WTC11 (cell line): ENCODE measurements around the gene KIAA1671. TPM values are rescaled to one million over a fixed set of nuclear protein-coding genes. Genes with fewer than 3 reads are reported as not detected.

ENCODE experiments used
- ATAC-seq: fragments of 200-7000 bp; cut with Tn5 transposase; 2 replicates; pipeline ENCODE4 v1.10.0; 2021; ENCODE audit warnings: mild to moderate bottlenecking, moderate library complexity
- CTCF ChIA-PET: fragments of 300-600 bp; sonication (Branson Sonifier 250); formaldehyde crosslinking; loops from one replicate; lab custom pipeline; 2021; ENCODE audit warnings: antibody characterized with exemption; lab: Charles Lee
- POLR2A ChIA-PET: fragments of 350-600 bp; sonication (Branson Sonifier 250); formaldehyde crosslinking; loops from one replicate; lab custom pipeline; 2021; ENCODE audit warnings: antibody characterized with exemption; lab: Charles Lee
- DNase-seq: peaks from one replicate; pipeline ENCODE4 v3.0.0; 2021; ENCODE audit warnings: low spot score
- H3K27ac Mint-ChIP-seq: 2 replicates; pipeline ENCODE4 v1.8.0; 2021; ENCODE audit warnings: mixed read lengths
- H3K27me3 Mint-ChIP-seq: 2 replicates; pipeline ENCODE4 v1.8.0; 2021; ENCODE audit warnings: low read depth, mild to moderate bottlenecking, moderate library complexity, mixed read lengths
- H3K36me3 Mint-ChIP-seq: 2 replicates; pipeline ENCODE4 v1.8.0; 2021; ENCODE audit warnings: mixed read lengths
- H3K4me1 Mint-ChIP-seq: 2 replicates; pipeline ENCODE4 v1.8.0; 2022; ENCODE audit warnings: mixed read lengths
- H3K4me3 Mint-ChIP-seq: 2 replicates; pipeline ENCODE4 v1.8.0; 2021; ENCODE audit warnings: mild to moderate bottlenecking, moderate library complexity, mixed read lengths
- H3K9me3 Mint-ChIP-seq: 2 replicates; pipeline ENCODE4 v1.8.0; 2021; ENCODE audit warnings: mixed read lengths
- AFF4 ChIP-seq: sonication (generic); formaldehyde crosslinking; IDR thresholded peaks from 2 replicates; pipeline ENCODE4 v1.8.1; 2023; ENCODE audit warnings: mild to moderate bottlenecking, missing genetic modification reagents, borderline replicate concordance
- CREB1 ChIP-seq: sonication (generic); formaldehyde crosslinking; IDR thresholded peaks from 2 replicates; pipeline ENCODE4 v1.8.0; 2023; ENCODE audit warnings: mild to moderate bottlenecking, missing genetic modification reagents
- CREM ChIP-seq: sonication (generic); formaldehyde crosslinking; IDR thresholded peaks from 2 replicates; pipeline ENCODE4 v1.8.1; 2022; ENCODE audit warnings: mild to moderate bottlenecking, missing genetic modification reagents, moderate library complexity
- ELF4 ChIP-seq: sonication (generic); formaldehyde crosslinking; IDR thresholded peaks from 2 replicates; pipeline ENCODE4 v1.8.1; 2022; ENCODE audit warnings: low read depth, mild to moderate bottlenecking, moderate library complexity, missing genetic modification reagents
- ESRRA ChIP-seq: sonication (generic); formaldehyde crosslinking; IDR thresholded peaks from 2 replicates; pipeline ENCODE4 v1.8.1; 2022; ENCODE audit warnings: mild to moderate bottlenecking, missing genetic modification reagents, borderline replicate concordance
- FOXK1 ChIP-seq: sonication (generic); formaldehyde crosslinking; IDR thresholded peaks from 2 replicates; pipeline ENCODE4 v1.8.0; 2022; ENCODE audit warnings: mild to moderate bottlenecking, moderate library complexity, missing genetic modification reagents
- IRF1 ChIP-seq: sonication (generic); formaldehyde crosslinking; IDR thresholded peaks from 2 replicates; pipeline ENCODE4 v1.8.0; 2023; ENCODE audit warnings: missing genetic modification reagents
- JUN ChIP-seq: sonication (generic); formaldehyde crosslinking; IDR thresholded peaks from 2 replicates; pipeline ENCODE4 v1.8.0; 2023; ENCODE audit warnings: mild to moderate bottlenecking, missing genetic modification reagents
- MAX ChIP-seq: sonication (generic); formaldehyde crosslinking; IDR thresholded peaks from 2 replicates; pipeline ENCODE4 v1.8.0; 2022; ENCODE audit warnings: mild to moderate bottlenecking, missing genetic modification reagents
- MLX ChIP-seq: sonication (generic); formaldehyde crosslinking; IDR thresholded peaks from 2 replicates; pipeline ENCODE4 v1.8.1; 2023; ENCODE audit warnings: mild to moderate bottlenecking, missing genetic modification reagents, moderate library complexity
- MXD4 ChIP-seq: fragments of 250-450 bp; sonication (Bioruptor Pico); IDR thresholded peaks from 2 replicates; pipeline ENCODE4 v1.8.0; 2021; ENCODE audit warnings: mild to moderate bottlenecking, moderate library complexity, borderline replicate concordance
- MYBL2 ChIP-seq: sonication (generic); formaldehyde crosslinking; IDR thresholded peaks from 2 replicates; pipeline ENCODE4 v1.8.1; 2023; ENCODE audit warnings: mild to moderate bottlenecking, moderate library complexity, missing genetic modification reagents
- NFATC4 ChIP-seq: fragments of 250-450 bp; sonication (Bioruptor Pico); IDR thresholded peaks from 2 replicates; pipeline ENCODE4 v1.9.0; 2021; ENCODE audit warnings: mild to moderate bottlenecking
- NFE2L1 ChIP-seq: sonication (generic); formaldehyde crosslinking; IDR thresholded peaks from 2 replicates; pipeline ENCODE4 v1.8.1; 2023; ENCODE audit warnings: missing genetic modification reagents
- NFYB ChIP-seq: sonication (generic); formaldehyde crosslinking; conservative IDR thresholded peaks from 2 replicates; pipeline ENCODE4 v1.8.0; 2022; ENCODE audit warnings: low read depth, missing genetic modification reagents
- NR1H2 ChIP-seq: sonication (generic); formaldehyde crosslinking; IDR thresholded peaks from 2 replicates; pipeline ENCODE4 v1.9.0; 2021; ENCODE audit warnings: mild to moderate bottlenecking, moderate library complexity, missing genetic modification reagents
- NR2C2 ChIP-seq: sonication (generic); formaldehyde crosslinking; IDR thresholded peaks from 2 replicates; pipeline ENCODE4 v1.8.0; 2022; ENCODE audit warnings: mild to moderate bottlenecking, missing genetic modification reagents
- PRRX2 ChIP-seq: fragments of 250-450 bp; sonication (Bioruptor Pico); IDR thresholded peaks from 2 replicates; pipeline ENCODE4 v1.8.0; 2021; ENCODE audit warnings: mild to moderate bottlenecking
- RORB ChIP-seq: fragments of 250-450 bp; sonication (Bioruptor Pico); IDR thresholded peaks from 2 replicates; pipeline ENCODE4 v1.9.0; 2021; ENCODE audit warnings: mild to moderate bottlenecking
- SMAD4 ChIP-seq: sonication (generic); formaldehyde crosslinking; IDR thresholded peaks from 2 replicates; pipeline ENCODE4 v1.8.0; 2022; ENCODE audit warnings: mild to moderate bottlenecking, missing genetic modification reagents
- SOX15 ChIP-seq: fragments of 250-450 bp; sonication (Bioruptor Pico); IDR thresholded peaks from 2 replicates; pipeline ENCODE4 v1.9.0; 2021; ENCODE audit warnings: mild to moderate bottlenecking
- ZNF138 ChIP-seq: sonication (generic); formaldehyde crosslinking; conservative IDR thresholded peaks from 2 replicates; pipeline ENCODE4 v1.8.1; 2022; ENCODE audit warnings: mild to moderate bottlenecking, moderate library complexity, missing genetic modification reagents
- total RNA-seq: library from RNA; stranded (reverse); gene quantifications from 3 replicates; pipeline ENCODE4 v1.2.3, GENCODE V29; 2021
- TF ChIP-seq, protein P1 (sequence below): sonication (generic); formaldehyde crosslinking; IDR thresholded peaks from 2 replicates; pipeline ENCODE4 v1.8.1; 2023; ENCODE audit warnings: mild to moderate bottlenecking, missing genetic modification reagents

The KIAA1671 gene
- total RNA-seq, 1 experiment from 2014 or later: 26.0 TPM

DNA sequence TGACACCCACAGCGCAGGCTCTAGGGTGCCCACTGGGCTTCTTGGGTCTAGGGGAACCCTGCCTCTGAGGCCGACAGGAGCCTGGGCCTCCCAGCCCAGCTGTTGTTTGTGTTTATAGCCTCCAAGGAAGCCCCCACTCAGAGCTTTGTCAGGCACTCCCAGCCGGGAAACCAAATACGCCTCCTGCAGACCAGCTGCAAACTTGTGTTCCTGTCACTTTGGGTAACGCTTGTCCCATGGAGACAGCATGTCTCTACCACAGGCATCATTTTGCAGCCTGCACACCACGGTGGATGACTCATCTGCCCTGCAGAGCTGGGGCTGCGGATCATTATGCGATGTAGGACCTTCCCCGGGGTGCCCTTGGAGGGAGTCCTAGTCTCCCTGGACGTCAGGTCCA, 206.5 kb downstream of the KIAA1671 start:
- TF ChIP-seq JUN (no peak), ZNF138 (CRISPR knock-in tag) (no peak), MYBL2 (CRISPR knock-in tag) (no peak), MLX (CRISPR knock-in tag) (no peak), NR2C2 (CRISPR knock-in tag) (no peak), CREM (CRISPR knock-in tag) (no peak), ELF4 (CRISPR knock-in tag) (no peak)
- TF ChIP-seq, protein P1, sequence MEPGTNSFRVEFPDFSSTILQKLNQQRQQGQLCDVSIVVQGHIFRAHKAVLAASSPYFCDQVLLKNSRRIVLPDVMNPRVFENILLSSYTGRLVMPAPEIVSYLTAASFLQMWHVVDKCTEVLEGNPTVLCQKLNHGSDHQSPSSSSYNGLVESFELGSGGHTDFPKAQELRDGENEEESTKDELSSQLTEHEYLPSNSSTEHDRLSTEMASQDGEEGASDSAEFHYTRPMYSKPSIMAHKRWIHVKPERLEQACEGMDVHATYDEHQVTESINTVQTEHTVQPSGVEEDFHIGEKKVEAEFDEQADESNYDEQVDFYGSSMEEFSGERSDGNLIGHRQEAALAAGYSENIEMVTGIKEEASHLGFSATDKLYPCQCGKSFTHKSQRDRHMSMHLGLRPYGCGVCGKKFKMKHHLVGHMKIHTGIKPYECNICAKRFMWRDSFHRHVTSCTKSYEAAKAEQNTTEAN (CRISPR knock-in tag): no peak
- ChIA-PET CTCF (interaction anchor here (0.7 to 1.7 kb wide), 4 partner anchors 11 to 87 kb away, joined by 3 to 5 read pairs (median 4); no protein-coding TSS in a partner anchor), POLR2A (interaction anchor here (0.6 kb wide), 1 partner anchor 125 kb away, joined by 3 read pairs; no protein-coding TSS in a partner anchor)
- Mint-ChIP-seq H3K27me3 (no peaks in the 10 kb centered on the region), H3K36me3 (no peaks in the 10 kb centered on the region), H3K9me3 (no peaks in the 10 kb centered on the region), H3K4me1 (no peaks in the 10 kb centered on the region), H3K4me3 (no peak overlapping the region), H3K27ac (no peak overlapping the region)
- ATAC-seq (no peak), DNase-seq (no peak)

DNA sequence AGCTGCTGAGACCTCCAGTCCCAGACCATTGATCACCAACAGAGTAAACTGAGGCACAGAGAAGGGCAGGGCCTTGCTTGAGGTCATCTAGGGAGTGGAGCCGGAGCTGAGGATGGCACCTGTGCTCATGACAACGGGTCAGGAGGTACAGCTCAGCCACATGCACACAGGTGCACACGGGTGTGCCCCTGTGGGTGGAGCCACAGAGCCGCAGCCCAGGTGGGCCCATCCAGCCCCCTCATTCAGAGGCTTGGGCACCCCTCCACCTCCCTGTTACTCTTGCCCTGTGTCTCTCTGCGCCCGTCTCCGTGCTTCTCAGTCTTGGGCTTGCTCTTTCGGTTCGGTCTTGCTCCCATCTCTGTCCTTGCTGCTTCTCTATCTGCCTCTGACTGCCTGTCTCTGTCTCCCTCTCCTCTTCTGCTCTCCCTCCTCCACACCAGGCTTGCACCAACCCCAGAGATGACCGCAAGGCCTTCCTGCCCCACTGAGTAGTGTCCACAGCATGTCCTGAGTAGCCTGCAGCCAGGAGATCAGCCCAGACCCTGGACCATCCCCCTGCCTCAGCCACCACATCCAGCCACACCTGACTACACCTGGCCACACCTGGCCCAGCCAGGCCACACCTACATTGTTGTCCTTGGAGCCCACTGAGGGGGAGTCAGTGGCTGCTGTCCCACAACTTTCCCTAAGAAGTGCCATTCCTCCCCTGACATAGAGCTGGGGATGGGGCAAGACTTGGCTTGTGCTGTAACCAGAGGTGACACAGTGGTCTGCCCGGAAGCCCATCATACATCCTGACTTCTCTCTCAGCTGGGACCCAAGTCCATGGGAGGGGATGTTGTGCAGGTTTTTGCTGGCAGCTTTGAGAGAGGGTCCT, 207.8 kb downstream of the KIAA1671 start:
- no peaks in the 10 kb centered on the region for H3K9me3 Mint-ChIP-seq
- ATAC-seq: no peak
- 0 out of 2 replicates have a peak, but pooled peaks cover under 1% of the 10 kb centered on the region for H3K4me1 Mint-ChIP-seq
- H3K27ac Mint-ChIP-seq: peak overlapping the region; percentile 90; the same call in 1 of the 2 replicates
- TF ChIP-seq SOX15 (CRISPR knock-in tag): no peak
- TF ChIP-seq, all 79 proteins: peak for 0
- Mint-ChIP-seq H3K27me3 (no peaks in the 10 kb centered on the region), H3K4me3 (no peak overlapping the region), H3K36me3 (no peaks in the 10 kb centered on the region)
- DNase-seq: no peak
- CTCF ChIA-PET: interaction anchor here (1.3 to 1.7 kb wide), 4 partner anchors 12 to 88 kb away, joined by 4 to 5 read pairs (median 4); no protein-coding TSS in a partner anchor
- POLR2A ChIA-PET: no interaction called here

- H3K4me1 Mint-ChIP-seq: 0 out of 2 replicates have a peak, but pooled peaks cover 3% of the 10 kb centered on the region
- no peak for DNase-seq
- CTCF ChIA-PET: interaction anchor here (0.6 to 1.7 kb wide), 4 partner anchors 18 to 202 kb away, joined by 3 to 4 read pairs (median 4); no protein-coding TSS in a partner anchor
- no peak for TF ChIP-seq NFE2L1 (CRISPR knock-in tag)
- TF ChIP-seq NFATC4 (CRISPR knock-in tag): no peak
- TF ChIP-seq IRF1 (CRISPR knock-in tag): no peak
- no peak for TF ChIP-seq NFYB (CRISPR knock-in tag)
- no peak for TF ChIP-seq PRRX2
- no peak for TF ChIP-seq MXD4 (CRISPR knock-in tag)
- TF ChIP-seq CREB1: no peak
- TF ChIP-seq FOXK1 (CRISPR knock-in tag): no peak
- TF ChIP-seq ESRRA (CRISPR knock-in tag): no peak
- TF ChIP-seq SMAD4 (CRISPR knock-in tag): no peak
- TF ChIP-seq AFF4 (CRISPR knock-in tag): no peak
- no peak for TF ChIP-seq MAX
- no peak for TF ChIP-seq RORB (CRISPR knock-in tag)
- TF ChIP-seq NR1H2 (CRISPR knock-in tag): no peak
- TF ChIP-seq, all 79 proteins: peak for 0
- no peaks in the 10 kb centered on the region for H3K9me3 Mint-ChIP-seq
- H3K27ac Mint-ChIP-seq: no peak overlapping the region; the same call in 1 of the 2 replicates
- H3K27me3 Mint-ChIP-seq: no peaks in the 10 kb centered on the region
- no peak overlapping the region for H3K4me3 Mint-ChIP-seq
- H3K36me3 Mint-ChIP-seq: no peaks in the 10 kb centered on the region
- POLR2A ChIA-PET: interaction anchor here (0.6 kb wide), 1 partner anchor 19 kb away, joined by 3 read pairs; no protein-coding TSS in a partner anchor
- no peak for ATAC-seq
These were observed 208.8 kb downstream of the KIAA1671 start for GRCh38 chr22:25161017-25161915.
